LNCaP clone FGC (cell line): ENCODE results near the gene SFSWAP.

ENCODE experiments used
- DNase-seq: peaks from one replicate; pipeline ENCODE4 v3.0.0-alpha.2; 2011; ENCODE audit warnings: low read depth
- H3K4me3 ChIP-seq: 2 replicates; pipeline ENCODE4 v1.5.1; 2011; ENCODE audit warnings: mild to moderate bottlenecking, low read depth, low read length, control low read depth
- CTCF ChIP-seq: IDR thresholded peaks from 2 replicates; pipeline ENCODE4 v1.5.1; 2012; ENCODE audit warnings: mild to moderate bottlenecking; ENCODE audit not compliant: control insufficient read depth, insufficient read depth; ENCODE audit errors: extremely low read depth

The SFSWAP gene

GRCh38 chr12:131761638-131762037 lies 50.7 kb downstream of the SFSWAP start:
- DNase-seq: no peak
- TF ChIP-seq CTCF: no peak

GRCh38 chr12:131764738-131765137 lies 53.8 kb downstream of the SFSWAP start:
- H3K4me3 ChIP-seq: no peak overlapping the region
- no peak for DNase-seq
- no peak for TF ChIP-seq CTCF

More at GRCh38 chr12:131761638-131762037, 50.7 kb downstream of the SFSWAP start:
- no peak overlapping the region for H3K4me3 ChIP-seq

GRCh38 chr12:131765961-131766360 lies 55.1 kb downstream of the SFSWAP start:
- H3K4me3 ChIP-seq: no peak overlapping the region
- no peak for DNase-seq
- TF ChIP-seq CTCF: no peak

- no peak for TF ChIP-seq CTCF
- no peak overlapping the region for H3K4me3 ChIP-seq
- DNase-seq: no peak
Measured at GRCh38 chr12:131766382-131767107, 55.7 kb downstream of the SFSWAP start.

GRCh38 chr12:131770120-131770519 lies 59.2 kb downstream of the SFSWAP start:
- TF ChIP-seq CTCF: no peak

GRCh38 chr12:131771965-131772364 lies 61.1 kb downstream of the SFSWAP start:
- no peak for TF ChIP-seq CTCF
- DNase-seq: no peak
- no peak overlapping the region for H3K4me3 ChIP-seq

More at GRCh38 chr12:131770120-131770519, 59.2 kb downstream of the SFSWAP start:
- DNase-seq: no peak
- no peak overlapping the region for H3K4me3 ChIP-seq

- H3K4me3 ChIP-seq: no peak overlapping the region
- DNase-seq: no peak
- no peak for TF ChIP-seq CTCF
Measured at GRCh38 chr12:131773582-131774221, 62.8 kb downstream of the SFSWAP start.
